Spleen (tissue), 11 donors: ENCODE results near the gene RBM12. TPM values are rescaled to one million over a fixed set of nuclear protein-coding genes. Genes with fewer than 3 reads are reported as not detected.

ENCODE experiments used
- DNase-seq: peaks from one replicate; pipeline ENCODE4 v3.0.0-alpha.2; 2020
- H3K27ac ChIP-seq, 8 donors: fragments of 200-600 bp; sonication (generic) in 7 of 8; 1 replicate in 4 of 8; 2 replicates in 4 of 8; pipeline versions ENCODE4 v1.5.0 to v1.8.0; 2016 to 2021; ENCODE audit warnings: inconsistent platforms in 4 of 8, mild to moderate bottlenecking in 4 of 8, moderate library complexity in 1 of 8
- H3K27me3 ChIP-seq, 7 donors: fragments of 200-600 bp; sonication (generic) in 6 of 7; replicated peaks in 1 of 7; 1 replicate in 4 of 7; 2 replicates in 3 of 7; pipeline versions ENCODE4 v1.5.0 to v1.8.0; 2016 to 2021; ENCODE audit warnings: inconsistent platforms in 3 of 7, mild to moderate bottlenecking in 1 of 7
- H3K36me3 ChIP-seq, 6 donors: fragments of 200-600 bp; sonication (generic) in 5 of 6; 1 replicate in 4 of 6; 2 replicates in 2 of 6; pipeline versions ENCODE4 v1.5.0 to v1.8.0; 2016 to 2021; ENCODE audit warnings: inconsistent platforms in 2 of 6
- H3K4me1 ChIP-seq, 6 donors: fragments of 200-600 bp; sonication (generic) in 5 of 6; 1 replicate in 3 of 6; 2 replicates in 3 of 6; pipeline versions ENCODE4 v1.5.0 to v1.8.0; 2016 to 2021; ENCODE audit warnings: inconsistent platforms in 3 of 6
- H3K4me3 ChIP-seq, 8 donors: fragments of 200-600 bp; sonication (generic) in 7 of 8; 1 replicate in 4 of 8; 2 replicates in 4 of 8; pipeline versions ENCODE4 v1.5.0 to v1.8.0; 2016 to 2021; ENCODE audit warnings: inconsistent platforms in 4 of 8, mild to moderate bottlenecking in 4 of 8, moderate library complexity in 2 of 8
- H3K9me3 ChIP-seq, 8 donors: fragments of 200-600 bp; sonication (generic) in 7 of 8; 1 replicate in 4 of 8; 2 replicates in 4 of 8; pipeline versions ENCODE4 v1.5.0 to v1.8.0; 2016 to 2021; ENCODE audit warnings: inconsistent platforms in 4 of 8
- CTCF ChIP-seq, 11 experiments: fragments of 200-600 bp in 7 of 11; fragments of 450-650 bp in 4 of 11; sonication (generic) in 4 of 11; IDR thresholded peaks in 8 of 11; conservative IDR thresholded peaks in 3 of 11; 1 replicate in 7 of 11; 2 replicates in 4 of 11; pipeline versions ENCODE4 v1.4.0 to v1.8.0; 2016 to 2021; ENCODE audit warnings: antibody characterized with exemption in 11 of 11, inconsistent platforms in 4 of 11, mild to moderate bottlenecking in 1 of 11
- POLR2A ChIP-seq, 3 donors: fragments of 450-650 bp; IDR thresholded peaks; one replicate each; pipeline ENCODE4 v1.5.1; 2017; ENCODE audit warnings: antibody characterized with exemption in 3 of 3, mild to moderate bottlenecking in 1 of 3
- POLR2AphosphoS5 ChIP-seq, 3 donors: sonication (generic); formaldehyde crosslinking; IDR thresholded peaks; one replicate each; pipeline ENCODE4 v1.5.1; 2017; ENCODE audit warnings: antibody characterized with exemption in 3 of 3
- WGBS, 5 donors: extraction: QIAGEN DNeasy Blood & Tissue Kit in 3 of 5; methylation state at CpG; one replicate each; pipeline versions ENCODE4 v1.1.5 to v1.1.7; 2013 to 2018; 5-methylcytosine and 5-hydroxymethylcytosine counted together
- intact Hi-C: fragments of 100-400 bp; cut with DNase I; formaldehyde crosslinking; loops from one replicate; pipeline ENCODE4 v1.15.0; 2023; ENCODE audit warnings: low total_unique reads
- polyA plus RNA-seq, 3 donors: library from polyadenylated mRNA; stranded (reverse); fragments of 200-250 nt; gene quantifications; one replicate each; pipeline ENCODE4 v1.2.1, GENCODE V29; 2013
- total RNA-seq, 7 donors: library from RNA; depleted of rRNA in 3 of 7; stranded (reverse); fragments of >200 nt in 3 of 7; fragmentation: NEBNext Ultra II Directional in 4 of 7; extraction: Animal tissue kit (Norgen Biotek cat#: 25700) in 4 of 7; gene quantifications; one replicate each; pipeline versions ENCODE4 v1.1.0 to v1.2.1, GENCODE V29; 2016 to 2021
- donor health status: healthy with polysubstance abuse.
- donor health status: DM: no; HTN: no; CAD: no; lungs with moderate emphysema.
- donor health status: DM: no; HTN: no; CAD: no.
- donor health status: Bipolar disorder and iron deficiency.
- donor health status: healthy.
- donor health status: DM: no; HTN: no; CAD: no.
- donor health status: DM: yes; HTN: yes; CAD: no.

The RBM12 gene
- total and polyA plus RNA-seq, 10 donors: 10.6 to 100 (median 51.4) TPM

DNA sequence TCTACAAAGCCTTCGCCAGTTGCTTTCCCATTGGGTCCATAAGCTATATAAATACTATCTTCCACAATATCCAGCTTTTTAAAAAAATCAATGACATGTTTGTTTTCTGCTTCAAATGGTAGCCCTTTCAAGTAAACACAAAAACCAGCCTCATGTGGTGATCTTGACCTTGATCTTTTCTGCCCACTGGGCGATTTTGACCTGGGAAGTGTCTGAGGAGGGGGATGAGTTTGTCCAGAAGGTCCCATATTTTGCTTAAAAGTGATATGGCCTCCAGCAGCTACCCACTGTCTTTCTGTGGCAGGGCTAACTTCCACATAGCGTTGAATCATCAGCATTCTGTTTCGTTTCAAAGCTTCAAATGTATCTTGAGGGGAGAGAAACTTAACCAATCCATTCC, 10.8 kb downstream of the RBM12 start:
- no peaks in the 10 kb centered on the region for H3K27me3 ChIP-seq
- intact Hi-C loops: no loop called here
- H3K36me3 ChIP-seq: peaks cover 0 to 73% (median 39%) of the 10 kb centered on the region in 6 donors
- peaks cover 20 to 97% (median 47%) of the 10 kb centered on the region in 6 donors for H3K4me1 ChIP-seq
- no peak overlapping the region for H3K4me3 ChIP-seq
- DNase-seq: no peak
- no peaks in the 10 kb centered on the region for H3K9me3 ChIP-seq
- WGBS, 5 donors: 88 to 92% (median 90%) methylated on average over 4 of the region's 4 CpGs
- no peak overlapping the region for H3K27ac ChIP-seq
- no peak for TF ChIP-seq POLR2A (IDR thresholded peaks at IDR 0.05)
- no peak for TF ChIP-seq CTCF (IDR thresholded peaks at IDR 0.05 in 8 of 11, conservative IDR thresholded peaks at IDR 0.05 in 3 of 11)
- no peak for TF ChIP-seq POLR2AphosphoS5 (IDR thresholded peaks at IDR 0.05)

DNA sequence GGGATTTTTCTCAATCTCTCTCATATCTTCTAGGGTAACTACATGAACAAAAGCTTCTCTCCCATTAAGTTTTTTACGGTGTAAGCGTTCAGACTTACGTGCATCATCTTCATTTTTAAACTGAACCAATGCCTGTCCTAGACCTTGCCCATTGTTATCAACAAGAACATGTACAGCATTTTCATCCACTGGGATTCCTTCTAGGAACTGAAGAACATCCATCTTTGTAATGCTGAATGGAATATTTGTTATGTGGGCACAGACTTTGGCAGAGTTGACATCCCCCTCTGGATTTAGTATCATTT, 11.3 kb downstream of the RBM12 start:
- H3K4me1 ChIP-seq: peaks cover 17 to 97% (median 43%) of the 10 kb centered on the region in 6 donors
- H3K9me3 ChIP-seq: no peaks in the 10 kb centered on the region
- H3K4me3 ChIP-seq: no peak overlapping the region
- TF ChIP-seq POLR2A (IDR thresholded peaks at IDR 0.05) (no peak), CTCF (IDR thresholded peaks at IDR 0.05 in 8 of 11, conservative IDR thresholded peaks at IDR 0.05 in 3 of 11) (no peak), POLR2AphosphoS5 (IDR thresholded peaks at IDR 0.05) (no peak)
- peaks cover 0 to 71% (median 39%) of the 10 kb centered on the region in 6 donors for H3K36me3 ChIP-seq
- WGBS, 5 donors: 97 to 100% (median 98%) methylated on average over 3 of the region's 3 CpGs
- H3K27me3 ChIP-seq: no peaks in the 10 kb centered on the region
- no peak for DNase-seq
- intact Hi-C loops: no loop called here
- no peak overlapping the region for H3K27ac ChIP-seq

DNA sequence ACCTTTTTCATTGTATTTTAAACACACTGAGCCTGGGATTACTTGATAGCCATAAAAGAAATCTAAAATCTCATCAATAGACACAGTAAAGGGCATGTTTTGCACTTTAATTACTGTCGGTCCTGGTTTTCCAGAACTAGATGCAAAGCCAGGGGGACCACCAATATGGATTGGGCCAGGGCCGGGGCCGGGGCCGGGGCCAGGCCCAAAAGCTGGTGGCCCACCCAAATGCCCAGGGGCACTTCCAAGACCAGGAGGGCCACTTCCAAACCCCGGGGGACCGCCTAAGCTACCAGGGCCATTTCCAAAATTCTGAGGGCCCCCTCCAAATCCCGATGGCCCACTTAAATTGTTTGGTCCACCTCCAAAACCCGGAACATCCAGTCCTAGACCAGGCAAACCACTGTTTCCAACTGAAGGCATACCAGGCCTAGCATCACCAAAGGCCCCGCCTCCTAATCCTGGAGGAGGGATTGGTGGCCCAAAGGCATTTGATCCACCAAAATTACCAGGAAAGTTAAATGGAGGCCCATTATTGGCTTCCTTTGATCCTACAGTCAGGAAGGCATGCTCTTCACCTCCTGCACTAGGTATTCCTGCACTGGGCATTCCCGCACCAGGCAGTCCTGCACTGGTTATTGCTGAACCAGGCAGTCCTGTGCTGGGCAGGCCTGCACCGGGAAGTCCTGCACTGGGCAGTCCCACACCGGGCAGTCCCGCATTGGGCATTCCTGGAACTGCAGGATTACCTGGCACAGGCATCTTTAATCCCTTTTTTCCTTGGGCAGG, 11.9 kb downstream of the RBM12 start:
- peaks cover 0 to 74% (median 39%) of the 10 kb centered on the region in 6 donors for H3K36me3 ChIP-seq

More for the DNA sequence above, 11.9 kb downstream of the RBM12 start:
- Histone ChIP-seq H3K27ac (no peak overlapping the region), H3K27me3 (no peaks in the 10 kb centered on the region), H3K4me3 (no peak overlapping the region), H3K9me3 (no peaks in the 10 kb centered on the region), H3K4me1 (peaks cover 11 to 96% (median 38%) of the 10 kb centered on the region in 6 donors)
- DNase-seq: no peak
- intact Hi-C loops: no loop called here
- no peak for TF ChIP-seq CTCF (IDR thresholded peaks at IDR 0.05 in 8 of 11, conservative IDR thresholded peaks at IDR 0.05 in 3 of 11)
- peak; percentile 27 to 63 (median 40) for TF ChIP-seq POLR2AphosphoS5 (IDR thresholded peaks at IDR 0.05)
- WGBS, 5 donors: 94 to 99% (median 97%) methylated on average over 12 to 13 of the region's 13 CpGs
